PFSK-1 (cell line): ENCODE measurements around the gene VSIG4.

Source experiments
- FOXP2 ChIP-seq: optimal IDR thresholded peaks from 2 replicates; pipeline ENCODE3; 2011; ENCODE audit warnings: borderline replicate concordance, control low read depth, inconsistent platforms; ENCODE audit not compliant: insufficient read depth; ENCODE audit errors: extremely low read length, extremely low read depth
- POLR2AphosphoS5 ChIP-seq: IDR thresholded peaks from 2 replicates; pipeline ENCODE4 v1.6.1; 2012; ENCODE audit warnings: low read depth, mild to moderate bottlenecking, control low read depth, low read length, moderate library complexity
- REST ChIP-seq, 2 experiments: IDR thresholded peaks; 2 replicates each; pipeline versions ENCODE4 v1.6.1 to v1.8.0; 2011 to 2012; ENCODE audit warnings: low read depth in 2 of 2, low read length in 2 of 2, control low read depth in 1 of 2, inconsistent platforms in 1 of 2, mild to moderate bottlenecking in 1 of 2, moderate library complexity in 1 of 2; ENCODE audit not compliant: insufficient read depth in 1 of 2
- SIN3A ChIP-seq: IDR thresholded peaks from 2 replicates; pipeline ENCODE4 v1.6.1; 2012; ENCODE audit warnings: mild to moderate bottlenecking, low read length, moderate library complexity, borderline replicate concordance; ENCODE audit not compliant: insufficient read depth
- TAF1 ChIP-seq: IDR thresholded peaks from 2 replicates; pipeline ENCODE4 v1.6.1; 2012; ENCODE audit warnings: low read length, control low read depth, borderline replicate concordance; ENCODE audit not compliant: insufficient read depth

VSIG4 gene

DNA sequence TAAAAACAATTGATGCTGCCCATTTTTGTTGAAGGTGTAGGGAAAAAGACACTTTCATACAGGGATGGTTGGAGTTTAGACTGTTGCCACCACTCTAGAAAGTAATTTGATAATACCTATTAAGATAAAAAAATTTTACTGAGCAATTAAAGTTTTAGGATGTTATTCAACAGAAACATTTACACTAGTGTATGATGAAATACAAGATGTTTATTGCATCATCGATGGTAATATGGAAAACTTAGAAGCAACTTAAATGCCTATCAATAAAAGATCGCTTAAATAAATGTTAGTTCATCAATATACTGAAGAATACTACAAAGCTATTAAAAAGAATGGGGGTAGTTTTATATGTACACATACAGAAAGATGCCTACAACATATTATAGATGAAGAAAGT lies 9.2 kb upstream of the VSIG4 start:
- TF ChIP-seq POLR2AphosphoS5 (no peak), TAF1 (no peak), FOXP2 (no peak), SIN3A (no peak), REST (IDR thresholded peaks at IDR 0.05; ENCODE audit: insufficient read depth in 1 of 2, low read depth in 2 of 2, low read length in 2 of 2) (no peak)

- TF ChIP-seq FOXP2 (no peak), REST (IDR thresholded peaks at IDR 0.05; ENCODE audit: insufficient read depth in 1 of 2, low read depth in 2 of 2, low read length in 2 of 2) (no peak), SIN3A (no peak), TAF1 (no peak), POLR2AphosphoS5 (no peak)
These were observed 6.8 kb upstream of the VSIG4 start for GRCh38 chrX:66046612-66047235.

GRCh38 chrX:66045894-66046293 lies 6.0 kb upstream of the VSIG4 start:
- TF ChIP-seq POLR2AphosphoS5: no peak
- no peak for TF ChIP-seq REST (IDR thresholded peaks at IDR 0.05; ENCODE audit: insufficient read depth in 1 of 2, low read depth in 2 of 2, low read length in 2 of 2)
- no peak for TF ChIP-seq FOXP2
- no peak for TF ChIP-seq TAF1
- no peak for TF ChIP-seq SIN3A

- TF ChIP-seq FOXP2: no peak
- no peak for TF ChIP-seq REST (IDR thresholded peaks at IDR 0.05; ENCODE audit: insufficient read depth in 1 of 2, low read depth in 2 of 2, low read length in 2 of 2)
- TF ChIP-seq TAF1: no peak
- no peak for TF ChIP-seq POLR2AphosphoS5
- TF ChIP-seq SIN3A: no peak
These were observed 3.7 kb upstream of the VSIG4 start for GRCh38 chrX:66043584-66043983.
